AG04450 (cell line): ENCODE results near the gene RAB9A. TPM values are rescaled to one million over a fixed set of nuclear protein-coding genes. Genes with fewer than 3 reads are reported as not detected.
A peak's percentile ranks its signal among the peaks of the same experiment; 100 is the strongest.

Experiments used
- CTCF ChIA-PET: fragments of 300-600, 350-600 bp; formaldehyde crosslinking; extraction: SDS; loops from one replicate; lab custom pipeline; 2022; ENCODE audit warnings: antibody characterized with exemption, inconsistent platforms; lab: Charles Lee
- POLR2A ChIA-PET: fragments of 350-600 bp; formaldehyde crosslinking; extraction: SDS; loops from one replicate; lab custom pipeline; 2021; ENCODE audit warnings: antibody characterized with exemption, inconsistent platforms; lab: Yijun Ruan, JAX
- DNase-seq: peaks from one replicate; pipeline ENCODE4 v3.0.0-alpha.2; 2011; ENCODE audit warnings: low read depth, low spot score
- H3K27ac ChIP-seq: one replicate; pipeline ENCODE4 v1.5.1; 2012; ENCODE audit warnings: low read depth, low read length, control low read depth
- H3K27me3 ChIP-seq: one replicate; pipeline ENCODE4 v1.6.0; 2012; ENCODE audit warnings: low read length; ENCODE audit not compliant: control insufficient read depth, insufficient read depth
- H3K4me3 ChIP-seq: 2 replicates; pipeline ENCODE4 v1.5.1; 2011; ENCODE audit warnings: mild to moderate bottlenecking, low read depth, low read length, control low read depth
- H3K9me3 ChIP-seq: 2 replicates; pipeline ENCODE4 v1.5.1; 2012; ENCODE audit warnings: low read length; ENCODE audit not compliant: control insufficient read depth, insufficient read depth
- CTCF ChIP-seq: IDR thresholded peaks from 2 replicates; pipeline ENCODE4 v1.5.1; 2011; ENCODE audit warnings: low read depth, low read length, control low read depth, inconsistent platforms
- polyA plus RNA-seq: library from polyadenylated mRNA; depleted of rRNA; stranded (reverse); fragments of >200 nt; gene quantifications from 2 replicates; pipeline ENCODE4 v1.2.3, GENCODE V29; 2011

Gene RAB9A
- polyA plus RNA-seq, 1 experiment = 41.7 TPM

GRCh38 chrX:13687203-13687602 is 1.7 kb upstream of the RAB9A start:
- POLR2A ChIA-PET = no interaction called here
- CTCF ChIA-PET = interaction anchor here (1.6 kb wide), 1 partner anchor 180 kb away, joined by 5 read pairs; no protein-coding TSS in a partner anchor

DNA sequence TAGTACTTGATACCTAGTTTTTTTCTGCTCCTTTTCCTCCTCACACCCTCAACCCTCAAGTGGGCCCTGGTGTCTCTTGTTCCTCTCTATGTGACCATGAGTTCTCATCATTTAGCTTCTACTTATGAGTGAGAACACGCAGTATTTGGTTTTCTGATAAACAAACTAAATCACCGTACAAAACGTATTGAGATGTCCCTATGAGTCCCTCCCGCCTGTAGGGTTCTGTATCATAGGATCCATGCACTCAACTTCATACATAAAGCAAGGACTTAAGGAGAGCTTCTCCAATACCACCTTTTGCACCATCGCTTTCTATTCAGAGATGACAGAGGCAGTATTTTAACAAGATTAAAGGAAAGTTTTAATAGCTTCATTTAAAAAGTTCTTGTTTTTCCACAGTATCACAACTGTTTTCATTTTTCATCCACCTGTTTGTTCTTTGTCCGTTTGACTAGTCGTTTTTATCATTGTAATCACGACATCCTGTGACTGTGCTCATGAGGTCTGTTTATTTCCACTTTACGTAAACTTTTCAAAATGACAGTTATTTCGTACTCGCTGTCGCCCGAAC is 457 bp upstream of the RAB9A start:
- ChIA-PET CTCF (interaction anchor here (0.7 to 1.2 kb wide), 2 partner anchors 30 to 741 kb away, joined by 3 to 4 read pairs; no protein-coding TSS in a partner anchor), POLR2A (interaction anchor here (1.0 to 1.3 kb wide), 2 partner anchors 19 to 47 kb away, joined by 3 to 5 read pairs; partner anchors contain the start of gene OFD1)
- H3K27ac ChIP-seq = no peak overlapping the region
- no peak for DNase-seq
- H3K9me3 ChIP-seq = no peaks in the 10 kb centered on the region
- H3K27me3 ChIP-seq = no peaks in the 10 kb centered on the region
- TF ChIP-seq CTCF = no peak
- peak overlapping the region; percentile 59 for H3K4me3 ChIP-seq

More at GRCh38 chrX:13687203-13687602, 1.7 kb upstream of the RAB9A start:
- TF ChIP-seq CTCF = no peak
- Histone ChIP-seq H3K27me3 (no peaks in the 10 kb centered on the region), H3K4me3 (no peak overlapping the region), H3K9me3 (no peaks in the 10 kb centered on the region), H3K27ac (no peak overlapping the region)
- DNase-seq = no peak

DNA sequence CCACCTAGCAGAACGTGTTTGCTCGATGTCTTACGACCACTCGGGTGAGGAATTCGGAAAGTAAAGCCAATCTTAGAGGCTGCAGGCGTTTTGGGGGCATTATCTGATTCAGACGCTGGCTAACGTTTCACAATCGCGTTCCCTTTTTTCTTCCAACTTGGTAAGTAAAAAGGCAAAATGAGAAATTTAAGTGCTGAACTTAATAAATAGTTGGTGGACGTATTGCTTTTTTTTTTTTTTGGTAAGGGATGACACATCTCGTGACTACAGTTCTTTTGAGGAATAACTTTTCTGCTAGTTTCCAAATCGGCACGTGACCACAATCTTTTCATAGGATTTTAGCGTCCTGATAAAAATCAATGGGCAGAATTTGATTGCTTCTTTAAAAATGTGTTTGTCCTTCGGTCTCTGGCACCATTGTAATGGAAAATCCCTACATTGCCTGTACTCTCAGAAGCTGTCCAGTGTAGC is 848 bp downstream of the RAB9A start:
- no peaks in the 10 kb centered on the region for H3K27me3 ChIP-seq
- POLR2A ChIA-PET = no interaction called here
- CTCF ChIA-PET = interaction anchor here (0.8 kb wide), 1 partner anchor 9 kb away, joined by 3 read pairs; no protein-coding TSS in a partner anchor
- peak overlapping the region; percentile 89 for H3K27ac ChIP-seq
- peak overlapping the region; percentile 75 for H3K4me3 ChIP-seq
- TF ChIP-seq CTCF = no peak
- H3K9me3 ChIP-seq = no peaks in the 10 kb centered on the region
- no peak for DNase-seq

DNA sequence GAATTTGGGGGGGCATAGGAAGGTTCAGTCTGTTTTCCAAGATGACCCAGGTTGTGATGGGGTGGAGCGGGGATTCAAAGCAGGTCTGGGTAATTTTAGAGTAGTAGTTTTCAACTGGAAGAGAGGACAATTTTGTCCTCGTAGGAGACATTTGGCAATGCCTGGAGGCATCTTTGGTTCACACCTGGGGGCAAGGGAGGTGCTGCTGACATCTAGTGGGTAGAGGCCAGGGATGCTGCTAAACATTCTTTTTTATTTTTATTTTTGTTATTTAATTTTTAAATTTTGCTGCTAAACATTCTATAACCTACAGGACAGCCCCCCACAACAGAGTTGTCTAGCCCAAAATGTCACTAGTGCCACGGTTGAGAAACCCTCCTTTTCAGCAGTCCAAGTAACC is 1.9 kb downstream of the RAB9A start:
- DNase-seq = no peak
- Histone ChIP-seq H3K4me3 (peak overlapping the region; percentile 75), H3K9me3 (no peaks in the 10 kb centered on the region), H3K27me3 (no peaks in the 10 kb centered on the region), H3K27ac (no peak overlapping the region)
- CTCF ChIA-PET = interaction anchor here (0.7 to 1.1 kb wide), 3 partner anchors 8 to 45 kb away, joined by 3 to 4 read pairs (median 3); no protein-coding TSS in a partner anchor
- peak; percentile 11; the same call in 1 of the 2 replicates for TF ChIP-seq CTCF
- POLR2A ChIA-PET = no interaction called here

DNA sequence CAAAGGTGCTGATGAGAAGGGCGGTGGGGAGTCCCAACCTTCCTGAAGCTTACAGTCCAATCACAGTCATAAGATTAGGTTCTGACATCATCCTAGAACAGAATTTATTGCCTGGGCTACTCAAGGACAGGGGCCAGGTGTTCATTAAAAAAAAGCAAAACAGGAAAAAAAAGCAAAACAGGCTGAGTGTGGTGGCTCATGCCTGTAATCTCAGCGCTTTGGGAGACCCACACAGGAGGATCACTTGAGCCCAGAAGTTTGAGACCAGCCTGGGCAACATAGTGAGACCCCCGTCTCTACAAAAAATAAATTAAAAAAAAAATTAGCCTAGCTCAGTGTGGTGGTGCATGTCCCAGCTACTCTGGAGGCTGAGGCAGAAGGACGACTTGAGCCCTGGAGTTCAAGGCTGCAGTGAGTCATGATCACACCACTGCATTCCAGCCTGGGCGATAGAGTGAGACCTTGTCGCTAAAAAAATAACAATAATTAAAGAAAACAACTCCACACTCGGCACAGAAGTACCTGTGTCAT is 3.0 kb downstream of the RAB9A start:
- Histone ChIP-seq H3K4me3 (no peak overlapping the region), H3K9me3 (no peaks in the 10 kb centered on the region), H3K27ac (no peak overlapping the region), H3K27me3 (no peaks in the 10 kb centered on the region)
- no peak for DNase-seq
- ChIA-PET CTCF (interaction anchor here (0.9 kb wide), 1 partner anchor 17 kb away, joined by 3 read pairs; no protein-coding TSS in a partner anchor), POLR2A (no interaction called here)
- no peak for TF ChIP-seq CTCF
